GM21619 (cell line): ENCODE data around the gene ARL6IP6.

ENCODE experiments used
- ATAC-seq: cut with Tn5 transposase; IDR thresholded peaks from one replicate; pipeline ENCODE4 v1.9.1; 2021; ENCODE audit not compliant: unreplicated experiment

ARL6IP6 gene

DNA sequence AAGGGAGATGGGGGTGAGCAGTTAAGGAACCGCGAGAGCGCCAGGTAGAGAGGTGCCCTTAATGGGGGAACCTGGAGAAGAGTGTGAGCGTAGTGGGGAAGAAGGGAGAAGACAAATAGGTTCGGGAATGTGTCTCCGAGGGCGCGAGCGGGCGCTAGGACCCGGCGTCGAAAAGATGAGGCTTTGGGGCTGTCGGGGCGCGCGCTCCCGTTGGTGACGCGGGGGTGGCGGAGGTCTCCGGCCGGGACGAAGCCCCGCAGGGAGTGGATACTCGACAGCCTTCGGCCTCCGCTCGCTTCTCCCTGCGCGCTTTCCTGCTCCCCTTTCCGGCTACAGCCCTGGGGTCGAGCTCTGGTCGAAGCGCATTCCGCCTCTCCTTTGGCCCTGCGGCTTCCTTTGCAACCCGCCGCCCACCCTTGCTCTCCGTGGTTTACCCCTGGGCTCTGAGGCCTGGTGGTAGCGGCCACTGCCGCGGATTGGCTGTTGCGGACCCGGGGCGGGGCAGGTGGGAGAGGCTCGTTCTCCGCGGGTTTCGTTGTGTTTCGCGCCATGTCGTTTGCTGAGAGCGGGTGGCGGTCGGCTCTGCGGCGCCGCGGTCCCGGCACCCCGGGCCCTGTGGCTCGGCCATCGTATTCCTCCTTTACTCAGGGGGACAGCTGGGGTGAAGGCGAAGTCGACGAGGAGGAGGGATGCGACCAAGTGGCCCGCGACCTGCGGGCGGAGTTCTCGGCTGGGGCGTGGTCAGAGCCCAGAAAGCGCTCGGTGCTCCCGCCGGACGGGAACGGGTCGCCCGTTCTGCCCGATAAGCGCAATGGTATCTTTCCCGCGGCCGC, at the start of gene ARL6IP6:
Gene ARL6IP6 (plus strand): TSS at position 545 of the 833 bp plus-strand sequence. CDS start 5 bp downstream, at position 550.
- peak; percentile 64 for ATAC-seq

DNA sequence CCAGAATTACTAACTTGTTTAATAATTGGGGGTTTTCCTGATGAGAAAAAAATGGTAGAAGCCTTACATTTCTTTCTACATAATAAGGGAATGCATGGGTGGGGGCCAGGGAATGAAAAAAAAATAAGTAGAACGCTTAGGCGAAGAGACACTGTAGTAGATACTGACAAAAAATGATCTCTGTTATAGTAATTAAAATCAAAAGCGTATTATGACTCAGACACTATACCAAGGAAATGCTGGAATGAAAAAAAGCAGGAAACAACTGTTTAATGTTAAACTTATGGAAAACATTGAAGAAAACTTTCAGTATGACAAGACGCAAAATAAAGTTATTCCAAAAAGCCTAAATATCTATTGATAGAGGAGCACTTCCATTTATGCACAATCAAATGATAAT, 44.1 kb upstream of the ARL6IP6 start:
- ATAC-seq, result no peak

DNA sequence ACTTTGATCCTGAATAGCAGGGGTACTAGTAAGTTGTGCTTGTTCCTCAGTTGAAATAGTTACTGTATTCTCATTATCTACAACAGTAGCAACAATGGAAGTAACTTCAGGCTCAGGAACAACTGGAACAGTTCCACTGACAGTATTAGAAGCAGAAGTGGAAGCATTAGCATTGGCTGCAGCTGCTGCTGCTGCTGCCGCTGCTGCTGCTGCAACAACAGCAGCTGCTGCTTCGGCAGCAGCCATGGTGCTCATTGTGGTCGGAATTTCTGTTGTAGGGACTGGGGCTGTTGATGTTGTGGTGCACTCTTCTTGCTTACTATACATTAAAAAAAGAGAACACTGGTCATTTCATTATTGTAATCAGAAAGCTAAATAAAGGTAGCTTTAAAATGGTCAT, 42.0 kb upstream of the ARL6IP6 start:
- ATAC-seq, result no peak

DNA sequence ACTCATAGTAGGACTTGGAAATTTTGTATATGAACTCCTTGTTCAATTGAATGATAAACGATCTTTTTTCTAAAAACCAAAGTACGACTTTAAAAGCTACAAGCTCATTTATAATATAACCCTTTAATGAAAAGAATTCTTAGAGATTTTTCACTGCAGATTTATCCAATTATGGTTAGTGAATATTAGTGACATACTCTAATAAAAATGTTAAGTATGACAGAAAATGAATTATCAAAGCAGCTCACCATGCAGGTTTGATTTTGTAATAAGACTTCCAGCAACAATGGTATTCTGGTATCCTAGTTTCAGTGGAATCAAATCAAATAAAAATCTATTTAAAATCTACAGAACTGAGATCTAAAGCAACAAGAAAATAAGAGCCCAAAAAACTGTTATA, 39.6 kb upstream of the ARL6IP6 start:
- ATAC-seq, result no peak

DNA sequence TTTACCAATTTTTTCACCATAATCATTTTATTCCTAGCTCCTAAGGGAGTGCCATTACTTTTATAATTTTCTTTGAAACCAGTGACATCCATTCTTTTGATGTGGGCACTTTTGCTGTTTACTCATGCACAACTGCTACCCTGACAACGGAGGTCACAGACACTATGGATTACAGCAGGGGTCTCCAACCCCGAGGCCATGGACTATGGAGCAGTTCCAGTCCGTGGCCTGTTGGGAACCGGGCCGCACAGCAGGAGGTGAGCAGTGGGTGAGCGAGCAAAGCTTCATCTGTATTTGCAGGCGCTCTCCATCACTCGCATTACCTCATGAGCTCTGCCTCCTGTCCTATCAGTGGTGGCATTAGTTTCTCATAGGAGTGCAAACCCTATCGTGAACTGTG, 35.8 kb upstream of the ARL6IP6 start:
- ATAC-seq, result no peak

DNA sequence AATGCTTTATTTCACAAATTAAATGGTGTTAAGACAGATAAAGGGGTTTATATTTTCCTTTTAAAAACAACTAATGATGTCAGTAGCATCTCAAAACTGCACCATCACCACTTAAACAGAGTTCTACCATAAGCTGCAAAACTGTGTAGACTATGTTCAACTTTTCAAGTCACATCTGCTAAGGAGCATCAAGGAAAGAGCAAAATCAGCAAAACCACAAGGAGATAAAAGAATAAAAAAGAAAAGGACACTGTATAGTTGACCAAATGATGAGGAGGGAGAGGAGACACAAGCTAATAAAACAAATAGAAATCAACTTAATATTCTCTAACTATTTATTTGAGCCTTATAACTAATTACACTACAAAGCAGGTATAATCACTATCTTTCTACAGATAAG, 35.0 kb upstream of the ARL6IP6 start:
- ATAC-seq, result no peak

DNA sequence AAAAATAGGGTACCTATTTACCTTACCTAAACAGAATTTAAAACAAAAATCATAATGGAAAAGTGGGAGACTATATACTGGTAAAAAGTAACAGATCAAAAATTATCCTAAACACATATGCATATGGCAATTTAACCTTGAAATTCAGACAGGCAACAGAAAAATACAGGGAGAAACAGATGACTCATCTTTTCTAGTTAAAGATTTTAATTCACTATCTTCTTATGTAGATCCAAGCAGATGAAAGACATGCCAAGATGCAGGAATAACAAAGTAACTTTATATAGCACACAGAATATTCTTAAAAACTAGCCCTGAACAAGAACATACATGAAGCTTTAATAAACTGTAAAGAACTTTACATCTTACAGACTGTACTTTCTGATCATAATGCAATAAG, 32.1 kb upstream of the ARL6IP6 start:
- no peak for ATAC-seq

DNA sequence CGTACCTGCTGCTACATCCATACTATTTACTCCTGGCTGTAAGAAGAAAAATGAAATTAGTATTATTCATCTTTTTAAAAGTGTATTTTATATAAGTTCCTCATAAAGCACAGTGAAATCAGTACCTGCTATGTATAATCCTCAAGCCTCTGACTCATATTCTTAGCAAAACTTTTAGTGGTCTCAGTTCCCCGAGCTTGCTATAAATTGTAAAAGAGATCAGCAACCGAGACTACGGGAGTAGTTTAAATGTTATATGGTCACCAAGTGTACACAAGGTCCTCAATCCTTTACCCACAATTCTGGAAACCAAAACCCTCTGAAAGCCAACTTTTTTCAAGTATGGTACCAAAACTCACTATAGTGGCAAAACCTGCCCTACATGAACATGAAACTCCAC, 25.4 kb upstream of the ARL6IP6 start:
- ATAC-seq, result peak; percentile 91

DNA sequence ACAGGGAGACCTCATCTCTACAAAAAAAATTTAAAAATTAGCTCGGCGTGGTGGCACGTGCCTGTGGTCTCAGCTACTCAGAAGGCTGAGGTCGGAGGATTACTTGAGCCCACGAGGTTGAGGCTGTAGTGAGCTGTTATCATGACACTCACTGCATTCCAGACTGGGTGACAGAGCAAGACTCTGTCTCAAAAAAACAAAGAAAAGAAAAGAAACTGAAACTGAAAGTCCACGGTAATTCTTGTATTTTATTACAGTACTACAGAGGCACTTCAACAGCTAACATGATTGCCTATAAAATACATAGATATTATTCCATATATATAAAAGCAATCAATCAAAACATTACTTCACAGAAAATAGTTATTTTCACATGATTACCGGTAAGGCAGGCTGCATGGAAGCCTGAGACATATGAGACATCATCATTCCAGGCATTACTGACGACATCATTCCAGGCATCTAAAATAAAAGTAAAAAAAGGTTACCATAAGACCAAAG, 24.2 kb upstream of the ARL6IP6 start:
- peak; percentile 57 for ATAC-seq

DNA sequence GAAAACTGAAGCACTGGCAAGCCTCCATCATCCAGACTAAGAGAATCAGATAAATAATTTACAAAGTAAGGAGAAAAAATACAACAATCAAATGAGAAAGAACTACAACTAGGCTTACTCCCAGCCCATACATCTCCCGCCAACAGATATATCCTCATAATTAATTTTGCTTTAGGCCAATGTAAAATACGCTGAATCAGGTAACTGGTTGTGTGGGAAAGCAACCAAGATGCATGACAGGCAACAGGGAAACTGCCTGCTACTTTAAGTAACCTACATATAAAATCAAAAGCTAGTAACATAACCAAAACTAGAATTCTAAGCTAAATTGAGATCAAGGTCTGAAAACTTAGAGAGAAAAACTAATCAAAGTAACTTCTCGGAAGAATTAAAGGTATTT, 22.7 kb upstream of the ARL6IP6 start:
- no peak for ATAC-seq

DNA sequence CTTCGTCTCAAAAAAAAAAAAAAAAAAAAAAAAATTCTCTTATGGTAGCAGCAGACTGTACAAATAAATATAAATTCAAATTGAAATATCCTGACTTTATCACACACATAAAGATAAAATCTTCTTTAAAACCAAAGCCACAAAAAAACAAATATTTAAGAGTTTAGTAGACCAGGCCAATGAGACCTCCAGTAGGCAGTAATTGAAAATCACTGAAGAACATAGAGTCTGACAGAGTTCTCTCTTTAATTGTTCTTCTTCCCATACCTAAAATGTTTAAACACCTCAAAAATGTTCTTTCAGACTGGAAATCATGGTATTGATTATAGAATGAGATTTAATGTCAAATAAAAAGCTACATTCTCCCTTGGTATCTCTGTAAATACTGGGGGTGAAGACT, 21.9 kb upstream of the ARL6IP6 start:
- ATAC-seq, result no peak

DNA sequence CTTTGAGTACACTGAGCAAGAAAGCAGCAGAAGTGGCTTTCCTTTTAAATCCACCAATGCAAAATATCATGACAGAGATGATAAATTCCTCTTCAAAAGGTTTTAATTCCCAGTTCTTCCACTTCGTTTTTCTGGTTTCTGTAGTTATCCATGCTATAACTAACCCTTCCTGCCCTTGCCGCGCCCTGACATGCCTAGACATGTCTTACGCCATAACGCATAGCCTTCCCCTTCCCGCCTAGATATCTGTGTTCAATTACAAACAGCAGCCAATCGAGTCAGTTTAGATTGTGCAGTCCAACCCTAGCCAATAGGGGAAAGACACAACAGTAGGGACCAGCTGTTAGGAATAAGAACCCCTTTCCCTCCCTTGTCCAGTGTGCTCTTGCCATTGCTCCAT, 17.2 kb upstream of the ARL6IP6 start:
- ATAC-seq, result no peak

DNA sequence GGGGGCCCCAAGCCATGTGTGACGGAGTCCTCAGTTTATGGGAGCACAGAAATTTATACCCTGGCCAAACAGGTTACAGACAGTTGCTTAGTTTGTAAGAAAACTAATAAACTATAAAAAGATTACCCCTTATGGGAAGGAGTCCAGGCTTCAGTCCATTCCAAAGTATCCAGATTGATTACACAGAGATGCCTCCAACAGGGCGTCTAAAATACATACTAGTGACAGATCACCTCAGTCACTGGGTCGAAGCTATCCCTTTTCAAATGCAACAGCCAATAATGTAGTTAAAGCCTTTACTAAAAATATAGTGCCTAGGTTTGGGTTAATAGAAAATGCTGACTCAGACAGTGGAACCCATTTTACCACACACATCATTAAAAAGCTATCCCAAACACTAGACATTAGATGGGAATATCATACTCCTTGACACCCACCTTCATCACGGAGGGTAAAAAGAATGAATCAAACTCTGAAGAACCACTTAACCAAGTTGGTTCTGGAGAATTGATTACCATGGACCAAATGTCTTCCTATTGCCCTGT, 11.9 kb upstream of the ARL6IP6 start:
- no peak for ATAC-seq

DNA sequence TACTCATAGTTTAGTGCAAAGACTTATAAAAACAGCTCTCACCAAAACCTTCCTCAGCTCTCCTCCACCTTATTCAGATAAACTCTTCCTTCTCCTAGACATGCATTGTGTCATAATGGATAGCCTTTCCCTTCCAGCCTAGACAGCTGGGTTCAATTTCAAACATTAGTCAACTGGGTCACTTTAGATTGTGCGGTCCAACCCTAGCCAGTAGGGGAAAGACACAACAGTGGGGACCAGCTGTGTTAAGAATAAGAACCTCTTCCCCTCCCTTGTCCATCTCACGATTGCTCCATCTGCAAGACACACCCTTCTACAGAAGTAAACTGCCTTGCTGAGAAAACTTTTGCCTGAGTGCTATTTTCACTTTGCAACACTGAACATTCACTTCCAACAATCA, 9.7 kb upstream of the ARL6IP6 start:
- no peak for ATAC-seq

DNA sequence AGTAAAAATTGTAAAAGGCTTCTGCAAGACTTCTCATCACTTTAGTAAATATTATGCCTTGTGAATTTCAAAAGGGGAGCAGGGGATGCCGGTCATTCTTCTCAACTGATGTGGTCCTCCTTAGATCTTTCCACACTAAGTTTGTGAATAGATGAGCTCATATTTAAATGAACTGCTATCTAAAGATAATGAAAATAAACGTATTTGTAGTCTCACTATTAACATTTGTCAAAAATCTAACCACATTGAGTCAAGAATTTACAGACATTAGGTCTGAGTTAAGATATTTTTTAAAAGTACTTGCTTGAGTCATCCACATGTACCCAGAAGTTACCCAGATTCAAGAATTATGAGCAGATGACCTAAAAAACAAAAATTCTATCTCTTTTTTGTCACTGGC, 7.7 kb upstream of the ARL6IP6 start:
- no peak for ATAC-seq

DNA sequence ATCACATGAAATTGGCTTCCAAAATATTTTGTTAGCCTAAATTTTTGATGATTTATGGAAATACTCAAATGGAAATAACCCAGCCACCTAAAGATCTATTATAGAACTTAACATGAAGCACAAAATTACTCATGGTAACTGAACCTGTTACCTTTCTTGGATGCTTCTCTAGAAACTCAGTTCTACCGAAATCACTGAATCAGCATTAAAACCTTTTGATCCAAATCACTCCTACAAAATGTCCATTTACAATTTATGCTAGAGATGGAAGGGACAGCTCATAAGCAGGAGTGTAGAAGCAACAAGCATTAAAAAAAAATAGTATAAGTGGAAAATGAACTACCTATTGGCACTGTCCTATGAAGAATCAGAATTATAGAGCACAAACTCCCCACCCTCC, 3.3 kb upstream of the ARL6IP6 start:
- ATAC-seq, result no peak

DNA sequence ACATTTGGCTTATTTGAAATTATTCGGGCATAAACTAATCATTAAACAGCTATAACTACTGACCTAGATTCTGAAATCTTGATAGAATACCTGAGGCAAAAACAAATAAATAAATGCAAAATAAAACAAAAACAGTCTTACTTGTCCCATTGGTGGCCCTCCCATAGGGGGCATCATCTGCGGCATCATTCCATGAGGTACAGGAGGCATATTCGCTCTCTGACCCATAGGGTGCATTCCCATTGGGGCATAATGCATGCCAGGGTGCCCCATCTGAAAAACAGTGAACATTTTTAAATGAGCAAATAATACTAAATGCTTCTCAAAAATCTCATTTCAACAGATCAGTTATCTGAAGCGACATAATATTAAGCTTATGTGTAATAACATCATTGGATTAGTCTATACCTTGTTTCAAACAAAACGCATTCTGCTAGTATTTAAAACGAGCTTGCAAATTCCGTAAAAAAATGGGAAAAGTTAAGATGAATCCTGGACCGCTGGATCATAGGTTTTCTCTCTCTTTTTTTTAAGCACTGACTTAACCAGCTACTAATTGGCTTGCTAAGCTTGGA, 2.5 kb upstream of the ARL6IP6 start:
- no peak for ATAC-seq

DNA sequence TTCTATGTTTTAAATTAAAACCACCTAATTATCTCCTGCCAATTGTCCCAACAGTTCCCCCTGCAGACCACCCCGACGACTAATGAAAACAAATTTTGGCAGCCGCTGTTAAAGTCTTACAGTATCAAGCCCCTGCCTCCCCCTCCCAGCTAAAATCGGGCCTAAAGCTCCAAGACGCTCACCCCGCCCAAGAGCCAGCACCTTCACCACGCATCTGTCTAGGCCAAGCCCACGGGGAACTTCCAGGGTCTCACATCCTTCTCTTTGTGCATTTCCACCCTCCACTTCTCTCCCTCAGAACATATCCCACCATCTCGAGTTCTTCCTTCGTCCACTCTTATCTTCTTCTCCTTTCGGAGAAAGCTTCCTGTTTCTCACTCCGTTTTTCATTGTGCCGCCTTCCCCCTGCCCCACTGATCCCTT, 1.6 kb upstream of the ARL6IP6 start:
- no peak for ATAC-seq

DNA sequence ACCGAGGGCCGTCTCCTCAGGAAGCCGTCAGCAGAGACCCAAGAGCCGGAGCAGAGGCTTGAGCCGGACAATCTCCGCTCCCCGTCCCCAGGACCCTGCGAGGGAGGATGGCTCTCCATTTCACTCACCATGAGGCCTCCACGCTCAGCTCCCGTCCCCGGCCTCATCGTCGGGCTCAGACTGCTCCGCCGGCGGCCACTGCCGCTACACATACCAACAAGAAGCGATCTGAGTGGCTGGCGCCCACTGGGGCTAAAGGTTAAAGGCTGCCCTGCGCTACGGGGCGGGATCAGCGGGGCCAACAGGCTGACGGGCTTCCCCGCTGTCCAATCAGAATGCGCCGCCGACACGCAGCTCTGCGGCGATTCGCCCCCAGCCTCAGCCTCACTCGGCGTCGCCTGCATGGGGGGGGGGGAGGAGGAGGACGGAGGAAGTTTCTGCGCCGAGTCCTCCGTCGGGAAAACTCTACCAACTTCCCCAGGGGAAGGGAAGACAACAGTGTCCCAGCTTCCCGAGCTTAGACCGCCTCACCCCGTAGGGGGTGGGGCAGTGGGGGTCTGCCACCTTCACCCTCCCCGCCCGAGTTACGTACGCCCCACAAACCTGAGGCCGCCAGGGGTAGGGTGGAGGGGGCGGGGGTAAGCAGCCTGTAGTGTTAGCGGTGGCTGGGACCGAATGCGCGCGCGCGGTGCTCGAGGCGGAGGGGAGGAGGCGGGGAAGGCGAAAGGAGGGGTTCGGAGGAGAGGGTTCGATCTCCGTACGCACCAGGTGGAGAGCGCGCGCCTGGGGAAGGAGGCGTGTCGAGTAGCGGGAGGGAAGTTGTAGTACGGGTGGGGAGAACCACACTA, 968 bp upstream of the ARL6IP6 start, which contains the start of gene PRPF40A:
Gene PRPF40A (minus strand): TSS at position 234 of the 848 bp plus-strand sequence. CDS start 22 bp downstream, at position 212.
- peak; percentile 68 for ATAC-seq

DNA sequence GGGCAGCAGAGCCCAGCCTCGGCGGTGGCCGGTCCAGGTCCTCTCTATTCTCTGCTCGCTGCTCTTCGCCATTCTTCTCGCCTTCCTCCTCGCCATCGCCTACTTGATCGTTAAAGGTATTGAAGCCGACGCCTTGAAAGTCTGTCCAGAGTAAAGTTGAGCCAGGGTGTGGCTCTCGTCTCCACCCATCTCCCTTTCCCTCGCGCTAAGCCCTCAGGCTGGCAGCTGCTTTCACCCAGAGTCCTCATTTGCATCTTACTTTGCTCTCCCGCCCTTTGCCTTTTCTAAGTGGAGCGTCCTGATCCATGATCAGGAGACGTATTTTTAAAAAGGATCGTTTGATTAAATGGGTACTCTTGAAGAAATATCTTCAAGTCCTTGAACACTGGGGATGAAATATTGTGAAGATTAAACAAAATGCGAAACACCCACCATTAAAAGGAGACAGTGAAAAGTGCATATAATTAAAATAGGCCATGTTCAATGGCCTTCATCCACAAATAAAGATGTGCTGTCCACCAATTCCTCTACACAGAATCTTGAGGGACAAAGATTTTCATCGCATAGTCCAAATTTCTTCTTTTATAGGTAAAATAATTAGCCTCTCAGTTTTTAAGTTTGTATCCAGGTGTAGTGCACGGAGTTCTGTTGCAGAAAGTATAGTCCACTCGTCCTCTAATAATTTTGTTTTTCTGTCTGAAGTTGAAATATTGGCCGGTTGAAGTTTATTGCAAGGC, 657 bp downstream of the ARL6IP6 start:
- ATAC-seq, result peak; percentile 22
